ENCODE results near the gene SLC6A18.

Gene SLC6A18

DNA sequence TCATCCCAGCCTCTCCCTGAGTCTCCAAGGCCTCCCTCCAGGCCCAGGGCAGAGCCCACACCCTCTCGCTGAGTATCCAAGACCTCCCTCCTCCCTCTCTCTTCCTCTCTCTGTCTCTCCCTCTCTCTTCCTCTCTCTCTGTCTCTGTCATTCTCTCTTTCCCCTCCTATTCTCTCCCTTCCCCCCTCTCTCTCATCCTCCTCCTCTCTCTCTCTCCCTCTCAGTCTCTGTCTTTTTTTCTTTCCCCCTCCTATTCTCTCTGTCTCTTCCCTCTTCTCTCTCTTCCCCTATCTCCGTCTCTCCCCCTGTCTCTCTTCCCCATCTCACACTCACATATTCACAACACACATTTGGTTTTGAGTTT lies 15.7 kb upstream of the SLC6A18 start:
- Histone ChIP-seq H3K36me3 (ENCODE audit: control insufficient read depth in 5 of 5, insufficient read depth in 5 of 5, low read length in 5 of 5) (no peaks in the 10 kb centered on the region), H3K4me3 (ENCODE audit: low read depth in 1 of 5, low read length in 5 of 5) (no peak overlapping the region), H3K4me1 (ENCODE audit: control insufficient read depth in 5 of 5, insufficient read depth in 5 of 5, low read length in 5 of 5) (no peaks in the 10 kb centered on the region), H3K9ac (ENCODE audit: low read length in 5 of 5) (no peak overlapping the region), H3K27me3 (ENCODE audit: control insufficient read depth in 5 of 5, insufficient read depth in 4 of 5, low read length in 5 of 5) (peaks cover 0 to 35% (median 28%) of the 10 kb centered on the region in 5 donors), H3K9me3 (ENCODE audit: control insufficient read depth in 5 of 5, low read length in 5 of 5) (peaks cover 0 to 2% (median 0%) of the 10 kb centered on the region in 5 donors), H3K27ac (ENCODE audit: low read depth, low read length) (no peak overlapping the region)

DNA sequence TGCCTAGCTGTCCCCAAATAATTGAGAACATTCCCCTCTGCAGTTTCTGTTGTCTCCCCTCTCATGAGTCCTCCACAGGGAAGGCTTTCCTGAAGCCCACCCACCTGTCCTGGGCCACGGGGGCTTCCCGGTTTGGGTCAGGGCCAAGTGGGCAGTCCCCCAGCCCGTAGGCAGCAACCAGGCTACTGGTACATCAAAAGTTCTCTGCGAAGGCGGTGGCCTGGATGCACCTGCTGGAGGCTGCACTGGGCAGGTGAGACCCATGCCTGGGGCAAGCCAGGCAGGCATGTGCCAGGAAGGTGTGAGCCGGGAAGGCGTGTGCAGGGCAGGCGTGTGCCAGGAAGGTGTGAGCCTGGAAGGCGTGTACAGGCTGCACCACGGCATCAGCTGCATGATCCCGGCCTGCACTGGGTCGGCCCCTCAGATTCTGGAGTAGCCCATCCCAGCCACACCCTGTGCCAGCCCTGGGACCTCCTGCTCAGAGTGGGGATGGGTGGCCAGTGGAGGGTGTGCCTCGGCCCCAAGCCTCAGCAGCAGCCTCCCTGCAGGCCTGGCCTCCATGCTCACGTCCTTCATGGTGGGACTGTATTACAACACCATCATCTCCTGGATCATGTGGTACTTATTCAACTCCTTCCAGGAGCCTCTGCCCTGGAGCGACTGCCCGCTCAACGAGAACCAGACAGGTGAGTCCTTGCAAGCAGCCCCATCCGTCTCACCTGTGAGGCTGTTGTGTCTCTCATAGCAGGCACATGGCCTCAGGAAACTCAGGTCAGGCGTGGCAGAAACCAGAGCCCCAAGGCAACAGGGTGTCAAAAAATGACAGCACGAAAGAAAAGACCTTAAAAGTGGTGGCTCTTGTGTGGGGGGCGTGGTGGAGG lies 15.0 kb upstream of the SLC6A18 start:
- no peaks in the 10 kb centered on the region for H3K4me1 ChIP-seq (ENCODE audit: control insufficient read depth in 5 of 5, insufficient read depth in 5 of 5, low read length in 5 of 5)
- H3K9me3 ChIP-seq (ENCODE audit: control insufficient read depth in 5 of 5, low read length in 5 of 5): peaks cover 0 to 2% (median 0%) of the 10 kb centered on the region in 5 donors
- H3K36me3 ChIP-seq (ENCODE audit: control insufficient read depth in 5 of 5, insufficient read depth in 5 of 5, low read length in 5 of 5): no peaks in the 10 kb centered on the region
- H3K27ac ChIP-seq (ENCODE audit: low read depth, low read length): no peak overlapping the region
- H3K27me3 ChIP-seq (ENCODE audit: control insufficient read depth in 5 of 5, insufficient read depth in 4 of 5, low read length in 5 of 5): peaks cover 0 to 35% (median 23%) of the 10 kb centered on the region in 5 donors
- no peak overlapping the region for H3K9ac ChIP-seq (ENCODE audit: low read length in 5 of 5)
- no peak overlapping the region for H3K4me3 ChIP-seq (ENCODE audit: low read depth in 1 of 5, low read length in 5 of 5)

DNA sequence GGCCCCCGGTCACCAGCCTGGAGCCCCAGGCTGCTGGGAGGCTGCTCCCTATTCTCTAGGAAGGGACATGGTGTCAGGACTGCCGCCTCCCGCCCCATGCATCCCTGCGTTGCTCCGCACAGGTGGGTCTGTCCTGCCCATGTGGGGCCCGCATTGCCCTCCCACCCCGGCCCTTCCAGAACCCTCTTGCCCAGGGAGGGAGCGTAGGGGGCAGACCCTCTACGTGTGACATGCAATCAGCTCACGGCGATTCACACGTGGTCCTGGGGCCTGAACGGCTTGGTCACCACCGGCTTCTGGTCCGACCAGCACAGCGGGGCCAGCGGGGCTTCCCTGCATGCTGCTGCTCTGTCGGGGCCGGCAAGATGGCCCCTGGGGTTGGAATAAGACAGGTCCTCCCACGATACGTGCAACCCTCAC lies 14.3 kb upstream of the SLC6A18 start:
- no peak overlapping the region for H3K9ac ChIP-seq (ENCODE audit: low read length in 5 of 5)
- H3K36me3 ChIP-seq (ENCODE audit: control insufficient read depth in 5 of 5, insufficient read depth in 5 of 5, low read length in 5 of 5): no peaks in the 10 kb centered on the region
- no peak overlapping the region for H3K27ac ChIP-seq (ENCODE audit: low read depth, low read length)
- peaks cover 0 to 29% (median 26%) of the 10 kb centered on the region in 5 donors for H3K27me3 ChIP-seq (ENCODE audit: control insufficient read depth in 5 of 5, insufficient read depth in 4 of 5, low read length in 5 of 5)
- no peak overlapping the region for H3K4me3 ChIP-seq (ENCODE audit: low read depth in 1 of 5, low read length in 5 of 5)
- H3K9me3 ChIP-seq (ENCODE audit: control insufficient read depth in 5 of 5, low read length in 5 of 5): peaks cover 0 to 8% (median 6%) of the 10 kb centered on the region in 5 donors
- H3K4me1 ChIP-seq (ENCODE audit: control insufficient read depth in 5 of 5, insufficient read depth in 5 of 5, low read length in 5 of 5): no peaks in the 10 kb centered on the region

DNA sequence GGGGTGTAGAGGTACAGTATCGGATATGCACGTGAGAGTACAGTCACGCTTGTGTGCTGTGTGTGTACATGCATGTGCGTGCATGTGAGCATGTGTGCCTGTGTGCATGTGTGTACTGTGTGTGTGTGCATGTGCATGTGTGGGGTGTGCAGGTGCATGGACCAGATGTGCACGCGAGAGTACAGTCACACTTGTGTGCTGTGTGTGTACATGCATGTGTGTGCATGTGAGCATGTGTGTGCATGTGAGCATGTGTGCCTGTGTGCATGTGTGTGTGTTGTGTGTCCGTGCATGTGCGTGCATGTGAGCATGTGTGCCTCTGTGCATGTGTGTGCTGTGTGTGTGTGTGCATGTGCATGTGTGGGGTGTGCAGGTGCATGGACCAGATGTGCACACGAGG lies 13.5 kb upstream of the SLC6A18 start:
- no peak overlapping the region for H3K27ac ChIP-seq (ENCODE audit: low read depth, low read length)
- no peaks in the 10 kb centered on the region for H3K36me3 ChIP-seq (ENCODE audit: control insufficient read depth in 5 of 5, insufficient read depth in 5 of 5, low read length in 5 of 5)
- no peak overlapping the region for H3K9ac ChIP-seq (ENCODE audit: low read length in 5 of 5)
- no peaks in the 10 kb centered on the region for H3K4me1 ChIP-seq (ENCODE audit: control insufficient read depth in 5 of 5, insufficient read depth in 5 of 5, low read length in 5 of 5)
- no peak overlapping the region for H3K4me3 ChIP-seq (ENCODE audit: low read depth in 1 of 5, low read length in 5 of 5)
- peaks cover 0 to 20% (median 18%) of the 10 kb centered on the region in 5 donors for H3K27me3 ChIP-seq (ENCODE audit: control insufficient read depth in 5 of 5, insufficient read depth in 4 of 5, low read length in 5 of 5)
- peaks cover 0 to 15% (median 10%) of the 10 kb centered on the region in 5 donors for H3K9me3 ChIP-seq (ENCODE audit: control insufficient read depth in 5 of 5, low read length in 5 of 5)

DNA sequence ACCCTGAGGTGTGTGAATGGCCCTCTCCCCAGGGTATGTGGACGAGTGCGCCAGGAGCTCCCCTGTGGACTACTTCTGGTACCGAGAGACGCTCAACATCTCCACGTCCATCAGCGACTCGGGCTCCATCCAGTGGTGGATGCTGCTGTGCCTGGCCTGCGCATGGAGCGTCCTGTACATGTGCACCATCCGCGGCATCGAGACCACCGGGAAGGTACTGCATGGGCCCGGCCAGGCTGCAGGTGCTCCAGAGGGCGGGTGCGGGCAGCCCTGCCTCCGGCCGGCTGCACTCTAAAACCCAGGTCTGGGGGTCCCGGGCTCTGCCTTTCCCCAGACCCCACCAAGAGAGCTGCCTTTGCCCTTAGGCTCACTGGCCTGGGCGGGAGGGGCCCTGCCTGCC lies 12.9 kb upstream of the SLC6A18 start:
- Histone ChIP-seq H3K27ac (ENCODE audit: low read depth, low read length) (no peak overlapping the region), H3K4me3 (ENCODE audit: low read depth in 1 of 5, low read length in 5 of 5) (no peak overlapping the region), H3K27me3 (ENCODE audit: control insufficient read depth in 5 of 5, insufficient read depth in 4 of 5, low read length in 5 of 5) (peaks cover 0 to 19% (median 14%) of the 10 kb centered on the region in 5 donors), H3K9ac (ENCODE audit: low read length in 5 of 5) (no peak overlapping the region), H3K36me3 (ENCODE audit: control insufficient read depth in 5 of 5, insufficient read depth in 5 of 5, low read length in 5 of 5) (no peaks in the 10 kb centered on the region), H3K4me1 (ENCODE audit: control insufficient read depth in 5 of 5, insufficient read depth in 5 of 5, low read length in 5 of 5) (no peaks in the 10 kb centered on the region), H3K9me3 (ENCODE audit: control insufficient read depth in 5 of 5, low read length in 5 of 5) (peaks cover 0 to 15% (median 10%) of the 10 kb centered on the region in 5 donors)

DNA sequence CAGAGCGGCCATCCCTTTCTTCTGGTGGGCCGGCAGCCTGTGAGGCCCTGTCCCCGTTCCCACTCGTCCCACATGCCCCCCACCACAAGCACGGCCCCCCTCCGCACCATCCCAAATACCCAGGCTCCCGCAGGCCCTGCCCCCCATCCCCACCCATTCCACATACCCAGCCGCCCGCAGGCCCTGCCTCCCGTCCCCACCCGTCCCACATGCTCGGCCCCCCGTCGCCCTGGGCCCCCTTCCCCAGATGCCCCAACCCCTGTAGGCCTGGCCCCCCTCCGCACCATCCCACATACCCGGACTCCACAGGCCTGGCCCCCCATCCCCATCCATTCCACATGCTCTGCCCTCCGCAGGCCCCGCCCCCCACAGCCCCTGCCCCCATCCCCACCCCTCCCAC lies 12.3 kb upstream of the SLC6A18 start:
- Histone ChIP-seq H3K4me3 (ENCODE audit: low read depth in 1 of 5, low read length in 5 of 5) (no peak overlapping the region), H3K27ac (ENCODE audit: low read depth, low read length) (no peak overlapping the region), H3K4me1 (ENCODE audit: control insufficient read depth in 5 of 5, insufficient read depth in 5 of 5, low read length in 5 of 5) (no peaks in the 10 kb centered on the region), H3K36me3 (ENCODE audit: control insufficient read depth in 5 of 5, insufficient read depth in 5 of 5, low read length in 5 of 5) (no peaks in the 10 kb centered on the region), H3K27me3 (ENCODE audit: control insufficient read depth in 5 of 5, insufficient read depth in 4 of 5, low read length in 5 of 5) (peaks cover 0 to 19% (median 14%) of the 10 kb centered on the region in 5 donors), H3K9ac (ENCODE audit: low read length in 5 of 5) (no peak overlapping the region), H3K9me3 (ENCODE audit: control insufficient read depth in 5 of 5, low read length in 5 of 5) (peaks cover 0 to 15% (median 10%) of the 10 kb centered on the region in 5 donors)

DNA sequence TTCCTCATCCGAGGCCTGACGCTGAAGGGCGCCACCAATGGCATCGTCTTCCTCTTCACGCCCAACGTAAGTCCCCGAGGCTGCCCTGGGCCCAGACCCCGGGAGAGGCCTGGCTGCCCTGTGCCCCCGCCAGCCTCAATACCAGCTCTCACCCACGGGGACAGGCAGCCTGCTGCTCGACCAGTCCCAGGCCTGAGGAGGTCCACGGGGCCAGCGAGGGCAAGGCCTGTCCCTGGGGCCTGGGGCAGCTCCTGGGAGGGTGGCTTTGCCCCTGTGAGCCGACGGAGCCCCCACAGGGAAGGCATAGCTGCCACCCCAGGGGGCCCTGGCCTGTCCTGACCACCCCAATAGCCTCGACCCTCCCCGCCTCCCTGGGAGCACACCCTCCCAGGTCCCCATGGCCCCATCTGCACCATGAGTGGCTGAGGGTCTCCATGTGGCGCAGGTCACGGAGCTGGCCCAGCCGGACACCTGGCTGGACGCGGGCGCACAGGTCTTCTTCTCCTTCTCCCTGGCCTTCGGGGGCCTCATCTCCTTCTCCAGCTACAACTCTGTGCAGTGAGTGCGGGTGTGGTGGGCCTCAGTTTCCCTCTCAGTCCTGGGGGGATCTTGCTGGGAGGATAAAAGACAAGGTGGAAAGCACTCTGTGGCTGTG lies 11.5 kb upstream of the SLC6A18 start:
- Histone ChIP-seq H3K4me1 (ENCODE audit: control insufficient read depth in 5 of 5, insufficient read depth in 5 of 5, low read length in 5 of 5) (no peaks in the 10 kb centered on the region), H3K4me3 (ENCODE audit: low read depth in 1 of 5, low read length in 5 of 5) (no peak overlapping the region), H3K9ac (ENCODE audit: low read length in 5 of 5) (no peak overlapping the region), H3K36me3 (ENCODE audit: control insufficient read depth in 5 of 5, insufficient read depth in 5 of 5, low read length in 5 of 5) (no peaks in the 10 kb centered on the region), H3K27me3 (ENCODE audit: control insufficient read depth in 5 of 5, insufficient read depth in 4 of 5, low read length in 5 of 5) (peaks cover 0 to 21% (median 10%) of the 10 kb centered on the region in 5 donors), H3K9me3 (ENCODE audit: control insufficient read depth in 5 of 5, low read length in 5 of 5) (peaks cover 0 to 15% (median 10%) of the 10 kb centered on the region in 5 donors), H3K27ac (ENCODE audit: low read depth, low read length) (no peak overlapping the region)

DNA sequence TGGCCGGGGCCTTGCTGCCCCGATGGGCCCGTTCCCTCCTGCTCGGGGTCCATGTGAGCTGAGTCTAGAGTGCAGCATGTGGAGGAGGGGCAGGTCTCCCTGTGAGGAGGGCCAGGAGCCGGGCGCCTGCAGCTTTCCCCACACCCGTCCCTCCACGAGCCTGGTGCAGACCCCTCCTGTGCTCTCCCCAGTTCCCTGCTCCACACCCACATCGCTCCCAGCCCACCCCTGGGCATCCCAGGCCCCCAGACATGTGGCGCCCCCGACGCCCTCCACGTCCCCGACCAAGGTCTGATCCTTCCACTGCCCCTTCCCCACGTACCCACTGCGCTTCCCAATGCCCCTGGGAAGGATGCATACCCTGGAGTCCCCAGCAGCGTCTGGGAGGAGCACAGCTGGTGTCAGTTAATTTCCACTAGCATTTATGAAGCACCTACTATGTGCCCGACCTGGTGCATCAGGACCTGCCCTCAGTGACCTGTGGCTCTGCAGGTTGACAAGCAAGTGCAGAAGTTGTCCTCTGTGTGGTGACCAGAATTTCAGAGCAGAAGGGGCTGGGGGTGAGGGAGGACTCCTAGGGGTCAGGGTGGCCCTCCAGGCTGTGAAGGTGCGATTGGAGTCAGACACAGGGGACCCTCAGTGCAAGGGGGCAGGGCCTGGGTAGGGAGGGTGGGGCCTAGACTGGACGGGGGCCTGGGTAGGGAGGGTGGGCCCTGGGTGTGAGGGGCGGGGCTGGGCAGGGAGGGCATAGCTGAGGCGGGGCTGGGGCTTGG lies 10.8 kb upstream of the SLC6A18 start:
- Histone ChIP-seq H3K4me3 (ENCODE audit: low read depth in 1 of 5, low read length in 5 of 5) (no peak overlapping the region), H3K4me1 (ENCODE audit: control insufficient read depth in 5 of 5, insufficient read depth in 5 of 5, low read length in 5 of 5) (no peaks in the 10 kb centered on the region), H3K36me3 (ENCODE audit: control insufficient read depth in 5 of 5, insufficient read depth in 5 of 5, low read length in 5 of 5) (no peaks in the 10 kb centered on the region), H3K27ac (ENCODE audit: low read depth, low read length) (no peak overlapping the region), H3K27me3 (ENCODE audit: control insufficient read depth in 5 of 5, insufficient read depth in 4 of 5, low read length in 5 of 5) (peaks cover 0 to 16% (median 8%) of the 10 kb centered on the region in 5 donors), H3K9ac (ENCODE audit: low read length in 5 of 5) (no peak overlapping the region), H3K9me3 (ENCODE audit: control insufficient read depth in 5 of 5, low read length in 5 of 5) (peaks cover 0 to 15% (median 10%) of the 10 kb centered on the region in 5 donors)

DNA sequence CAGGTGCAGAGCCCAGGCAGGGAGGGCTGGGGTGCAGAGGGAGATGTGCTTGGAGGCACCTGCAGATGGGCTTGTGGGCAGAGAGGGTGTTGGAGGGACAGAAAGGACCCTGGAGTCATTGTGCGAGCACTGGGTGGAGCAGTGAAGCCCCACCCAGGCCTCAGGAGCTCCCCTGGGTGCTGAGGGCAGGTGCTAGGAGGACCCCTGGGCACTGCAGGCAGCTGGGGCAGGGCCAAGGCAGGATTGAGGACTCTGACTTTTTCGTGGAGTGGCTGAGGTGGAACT lies 10.3 kb upstream of the SLC6A18 start:
- H3K4me1 ChIP-seq (ENCODE audit: control insufficient read depth in 5 of 5, insufficient read depth in 5 of 5, low read length in 5 of 5): no peaks in the 10 kb centered on the region
- H3K27me3 ChIP-seq (ENCODE audit: control insufficient read depth in 5 of 5, insufficient read depth in 4 of 5, low read length in 5 of 5): peaks cover 0 to 16% (median 5%) of the 10 kb centered on the region in 5 donors
- no peak overlapping the region for H3K27ac ChIP-seq (ENCODE audit: low read depth, low read length)
- H3K36me3 ChIP-seq (ENCODE audit: control insufficient read depth in 5 of 5, insufficient read depth in 5 of 5, low read length in 5 of 5): no peaks in the 10 kb centered on the region
- peaks cover 0 to 15% (median 10%) of the 10 kb centered on the region in 5 donors for H3K9me3 ChIP-seq (ENCODE audit: control insufficient read depth in 5 of 5, low read length in 5 of 5)
- no peak overlapping the region for H3K9ac ChIP-seq (ENCODE audit: low read length in 5 of 5)
- H3K4me3 ChIP-seq (ENCODE audit: low read depth in 1 of 5, low read length in 5 of 5): no peak overlapping the region
